NOMO-1 treated with DMSO at 0.1 percent for 48 hours (cell line): ENCODE results near the gene RHO.

Experiments
- DNase-seq: peaks from one replicate; lab custom pipeline; 2025; ENCODE audit not compliant: unreplicated experiment; lab: John Stamatoyannopoulos, UW

Gene RHO

DNA sequence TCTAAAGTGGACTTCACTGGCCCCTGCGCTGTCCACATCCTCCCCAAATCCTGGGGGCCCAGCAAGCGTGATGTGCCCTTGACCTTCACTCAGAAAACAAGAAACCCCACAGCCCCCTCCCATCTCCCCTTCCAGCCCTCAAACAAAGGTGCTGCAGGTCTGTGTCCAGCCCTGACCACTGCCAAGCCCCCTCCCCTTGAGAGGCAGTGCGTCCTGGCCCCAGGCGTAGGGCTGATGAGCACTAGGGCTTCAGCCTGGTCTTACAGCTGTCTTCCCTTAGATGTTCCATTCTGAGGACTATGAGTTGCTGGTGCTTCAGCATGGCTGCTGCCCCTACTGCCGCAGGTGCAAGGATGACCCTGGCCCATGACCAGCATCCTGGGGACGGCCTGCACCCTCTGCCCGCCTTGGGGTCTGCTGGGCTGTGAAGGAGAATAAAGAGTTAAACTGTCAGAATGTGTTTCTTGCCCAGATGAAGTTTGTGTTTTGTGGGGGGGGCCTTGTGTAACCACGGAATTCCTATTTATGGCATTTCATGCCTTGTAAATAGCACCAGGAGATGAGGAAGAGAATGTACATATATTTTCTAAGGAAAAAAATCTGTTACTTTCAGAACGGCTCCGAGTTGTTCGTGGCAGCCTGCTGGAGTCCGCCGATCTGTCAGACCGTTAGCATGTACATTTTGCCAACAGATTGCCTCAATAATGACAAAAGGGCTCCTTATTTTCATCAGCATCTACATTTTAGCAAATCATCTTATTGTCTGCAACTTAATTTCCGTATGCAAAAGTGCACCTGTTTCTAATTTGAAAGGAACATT lies 8.3 kb upstream of the RHO start:
- DNase-seq = no peak

- no peak for DNase-seq
These were observed 7.5 kb upstream of the RHO start for GRCh38 chr3:129520960-129521359.

- no peak for DNase-seq
These were observed 6.8 kb upstream of the RHO start for GRCh38 chr3:129521611-129522010.

DNA sequence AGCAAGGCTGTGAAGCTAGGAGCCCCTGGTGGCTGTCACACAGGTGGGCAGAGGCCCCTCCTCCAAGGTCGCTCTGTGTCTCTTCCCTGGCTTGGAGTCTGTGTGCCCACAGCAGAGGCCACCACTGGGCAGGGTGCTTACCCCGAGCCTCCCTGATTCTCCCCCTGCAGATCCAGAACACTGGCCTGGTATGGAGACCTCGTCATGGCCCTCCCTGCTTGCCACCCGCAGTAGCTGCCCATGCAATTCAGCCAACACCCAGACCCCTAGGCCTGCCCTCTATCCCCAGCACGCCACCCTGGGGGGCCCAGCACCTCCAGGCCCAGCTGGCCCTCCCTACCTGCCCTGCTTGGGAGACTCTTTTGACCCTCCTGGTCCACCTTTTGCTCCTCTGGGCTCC lies 5.5 kb upstream of the RHO start:
- DNase-seq = no peak

- DNase-seq = no peak
These were observed 4.4 kb upstream of the RHO start for GRCh38 chr3:129524081-129524480.

DNA sequence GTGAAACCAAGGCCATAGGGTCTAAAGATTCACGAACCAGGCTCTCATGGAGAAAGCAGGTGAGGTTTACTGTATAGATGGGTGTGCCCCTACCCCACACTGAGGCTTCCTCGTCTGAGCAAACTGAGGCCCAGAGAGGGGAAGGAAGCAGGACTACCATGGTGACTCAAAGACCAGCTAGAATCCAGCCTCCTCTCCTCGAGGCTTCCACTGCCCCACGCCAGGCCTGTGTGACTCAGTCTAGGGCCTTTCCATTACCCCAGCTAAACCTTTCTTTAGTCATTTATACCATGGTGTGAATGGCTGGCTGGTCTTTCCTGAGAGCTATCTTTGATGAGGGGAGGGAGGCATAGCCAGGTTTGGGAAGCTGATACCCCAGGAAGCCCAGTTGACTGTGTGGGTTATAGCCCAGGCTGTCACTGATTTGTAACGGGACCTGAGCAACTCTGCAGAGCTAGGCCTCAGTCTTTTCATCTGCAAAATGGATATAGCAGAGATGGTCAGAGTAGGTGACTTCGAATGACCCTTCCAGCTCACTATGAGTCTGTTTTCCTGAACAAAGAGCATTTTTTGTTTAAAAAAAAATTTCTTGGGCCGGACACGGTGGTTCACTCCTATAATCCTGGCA lies 3.0 kb upstream of the RHO start:
- no peak for DNase-seq

GRCh38 chr3:129526121-129526900 lies 2.1 kb upstream of the RHO start:
- peak; percentile 99 for DNase-seq

GRCh38 chr3:129527262-129527661 lies 1.2 kb upstream of the RHO start:
- no peak for DNase-seq

GRCh38 chr3:129529436-129530210 lies 1.2 kb downstream of the RHO start:
- DNase-seq = no peak

GRCh38 chr3:129530251-129530791 lies 1.9 kb downstream of the RHO start:
- DNase-seq = no peak

DNA sequence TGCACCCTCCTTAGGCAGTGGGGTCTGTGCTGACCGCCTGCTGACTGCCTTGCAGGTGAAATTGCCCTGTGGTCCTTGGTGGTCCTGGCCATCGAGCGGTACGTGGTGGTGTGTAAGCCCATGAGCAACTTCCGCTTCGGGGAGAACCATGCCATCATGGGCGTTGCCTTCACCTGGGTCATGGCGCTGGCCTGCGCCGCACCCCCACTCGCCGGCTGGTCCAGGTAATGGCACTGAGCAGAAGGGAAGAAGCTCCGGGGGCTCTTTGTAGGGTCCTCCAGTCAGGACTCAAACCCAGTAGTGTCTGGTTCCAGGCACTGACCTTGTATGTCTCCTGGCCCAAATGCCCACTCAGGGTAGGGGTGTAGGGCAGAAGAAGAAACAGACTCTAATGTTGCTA lies 2.4 kb downstream of the RHO start:
- no peak for DNase-seq

- DNase-seq = no peak
These were observed 3.3 kb downstream of the RHO start for GRCh38 chr3:129531699-129532098.

GRCh38 chr3:129532261-129532660 lies 3.8 kb downstream of the RHO start:
- DNase-seq = no peak

DNA sequence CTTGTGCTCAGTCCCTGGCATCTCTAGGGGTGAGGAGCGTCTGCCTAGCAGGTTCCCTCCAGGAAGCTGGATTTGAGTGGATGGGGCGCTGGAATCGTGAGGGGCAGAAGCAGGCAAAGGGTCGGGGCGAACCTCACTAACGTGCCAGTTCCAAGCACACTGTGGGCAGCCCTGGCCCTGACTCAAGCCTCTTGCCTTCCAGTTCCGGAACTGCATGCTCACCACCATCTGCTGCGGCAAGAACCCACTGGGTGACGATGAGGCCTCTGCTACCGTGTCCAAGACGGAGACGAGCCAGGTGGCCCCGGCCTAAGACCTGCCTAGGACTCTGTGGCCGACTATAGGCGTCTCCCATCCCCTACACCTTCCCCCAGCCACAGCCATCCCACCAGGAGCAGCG lies 5.0 kb downstream of the RHO start:
- DNase-seq = no peak

DNA sequence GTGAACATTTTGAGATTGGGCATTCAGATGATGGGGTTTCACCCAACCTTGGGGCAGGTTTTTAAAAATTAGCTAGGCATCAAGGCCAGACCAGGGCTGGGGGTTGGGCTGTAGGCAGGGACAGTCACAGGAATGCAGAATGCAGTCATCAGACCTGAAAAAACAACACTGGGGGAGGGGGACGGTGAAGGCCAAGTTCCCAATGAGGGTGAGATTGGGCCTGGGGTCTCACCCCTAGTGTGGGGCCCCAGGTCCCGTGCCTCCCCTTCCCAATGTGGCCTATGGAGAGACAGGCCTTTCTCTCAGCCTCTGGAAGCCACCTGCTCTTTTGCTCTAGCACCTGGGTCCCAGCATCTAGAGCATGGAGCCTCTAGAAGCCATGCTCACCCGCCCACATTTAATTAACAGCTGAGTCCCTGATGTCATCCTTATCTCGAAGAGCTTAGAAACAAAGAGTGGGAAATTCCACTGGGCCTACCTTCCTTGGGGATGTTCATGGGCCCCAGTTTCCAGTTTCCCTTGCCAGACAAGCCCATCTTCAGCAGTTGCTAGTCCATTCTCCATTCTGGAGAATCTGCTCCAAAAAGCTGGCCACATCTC lies 6.1 kb downstream of the RHO start:
- DNase-seq = no peak

DNA sequence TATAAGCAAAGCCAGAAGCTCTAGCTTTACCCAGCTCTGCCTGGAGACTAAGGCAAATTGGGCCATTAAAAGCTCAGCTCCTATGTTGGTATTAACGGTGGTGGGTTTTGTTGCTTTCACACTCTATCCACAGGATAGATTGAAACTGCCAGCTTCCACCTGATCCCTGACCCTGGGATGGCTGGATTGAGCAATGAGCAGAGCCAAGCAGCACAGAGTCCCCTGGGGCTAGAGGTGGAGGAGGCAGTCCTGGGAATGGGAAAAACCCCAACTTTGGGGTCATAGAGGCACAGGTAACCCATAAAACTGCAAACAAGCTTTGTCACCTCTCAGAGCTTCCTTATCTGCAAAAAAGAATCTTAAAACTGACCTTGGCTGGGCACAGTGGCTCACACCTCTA lies 6.6 kb downstream of the RHO start:
- DNase-seq = no peak

DNA sequence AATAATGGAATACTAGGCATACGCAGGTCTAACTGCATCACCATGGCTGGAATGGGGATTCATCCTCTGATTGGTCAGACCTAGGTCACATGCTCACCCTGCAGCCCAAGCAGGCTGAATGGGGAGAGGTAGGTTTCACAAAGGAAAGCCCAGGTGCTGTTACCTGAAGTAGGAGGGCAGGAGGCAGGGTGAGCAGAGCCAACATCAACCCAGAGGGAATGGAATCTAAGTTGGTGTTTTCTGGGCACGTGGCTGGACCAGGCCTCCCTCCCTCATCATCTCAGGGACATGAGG lies 7.9 kb downstream of the RHO start:
- no peak for DNase-seq

- no peak for DNase-seq
These were observed 8.4 kb downstream of the RHO start for GRCh38 chr3:129536804-129537203.

DNA sequence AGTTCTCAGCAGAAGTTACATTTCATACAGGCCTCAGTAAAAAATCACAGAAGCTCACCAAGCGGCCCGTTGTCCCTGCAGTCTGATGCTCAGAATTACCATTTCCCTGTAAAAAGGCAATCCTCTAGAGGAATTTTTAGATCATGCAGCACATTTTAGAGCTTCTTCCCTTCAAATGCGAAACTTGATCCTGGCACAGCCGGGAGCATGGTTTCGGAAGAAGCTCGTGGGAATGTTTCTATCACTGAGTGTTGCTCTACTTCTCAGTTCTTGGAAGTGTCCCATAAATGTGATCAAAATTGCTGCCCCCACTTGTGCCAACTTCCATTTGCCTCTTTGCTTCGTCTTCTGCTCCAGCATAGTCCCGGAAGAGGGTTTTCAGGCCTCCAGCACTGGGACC lies 10.8 kb downstream of the RHO start:
- DNase-seq = no peak

DNA sequence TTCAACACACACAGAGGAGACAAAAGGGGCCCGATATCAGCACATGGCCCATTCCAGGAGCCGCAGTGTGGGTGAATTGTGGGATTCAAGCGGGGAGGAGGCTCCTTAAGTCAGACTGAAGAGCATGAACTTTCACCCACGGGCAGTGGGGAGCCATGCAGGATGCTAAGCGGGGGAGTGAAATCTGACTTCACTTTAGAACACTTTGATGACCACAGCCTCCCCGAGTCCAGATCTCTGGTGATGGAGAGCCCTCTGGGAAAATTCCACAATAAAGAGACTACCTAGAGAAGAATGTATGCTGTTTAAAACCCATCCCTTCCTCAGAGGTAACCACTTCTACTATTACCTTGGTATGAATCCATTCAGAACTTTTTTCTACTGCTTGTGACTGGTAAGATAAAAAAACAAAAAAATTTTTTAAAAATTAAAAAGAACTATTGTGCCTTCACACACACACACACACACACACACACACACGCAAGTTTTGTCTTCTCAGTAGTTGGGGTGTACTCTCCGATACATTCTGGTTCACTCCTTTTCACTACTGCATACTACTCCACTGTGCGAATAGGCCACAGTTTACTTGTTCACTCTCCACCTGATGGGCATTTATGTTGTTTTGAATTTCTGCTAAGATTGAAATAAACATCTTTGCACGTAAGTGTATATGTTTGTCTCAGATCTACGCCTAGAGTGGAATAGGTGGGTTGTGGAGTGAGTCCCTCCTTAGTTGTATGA lies 12.5 kb downstream of the RHO start:
- no peak for DNase-seq
